Measurements from ENCODE around the gene FKBP6.
"Not testable (repeated sequence)": the region's sequence is repeated elsewhere in the genome, so short reads cannot be mapped to it uniquely, and the experiment has no call there.

- not testable (repeated sequence) for TF ChIP-seq BHLHE40 (IDR thresholded peaks at IDR 0.05; ENCODE audit: borderline replicate concordance); TARDBP (IDR thresholded peaks at IDR 0.05); SP1 (IDR thresholded peaks at IDR 0.05); FOXM1 (IDR thresholded peaks at IDR 0.05; ENCODE audit: borderline replicate concordance); LEF1 (IDR thresholded peaks at IDR 0.05; ENCODE audit: borderline replicate concordance); ZNF384 (IDR thresholded peaks at IDR 0.05); HDGF (IDR thresholded peaks at IDR 0.05; ENCODE audit: borderline replicate concordance); FOXK2 (IDR thresholded peaks at IDR 0.05); L3MBTL2 (conservative IDR thresholded peaks at IDR 0.05); ARNT (IDR thresholded peaks at IDR 0.05); SUZ12 (IDR thresholded peaks at IDR 0.05)
These were observed 2.5 kb upstream of the FKBP6 start for GRCh38 chr7:73325424-73325823.

Data from HEK293T (cell line).